ENCODE data around the gene G2E3.
"Not testable (repeated sequence)": the region's sequence is repeated elsewhere in the genome, so short reads cannot be mapped to it uniquely, and the experiment has no call there.

Gene G2E3

DNA sequence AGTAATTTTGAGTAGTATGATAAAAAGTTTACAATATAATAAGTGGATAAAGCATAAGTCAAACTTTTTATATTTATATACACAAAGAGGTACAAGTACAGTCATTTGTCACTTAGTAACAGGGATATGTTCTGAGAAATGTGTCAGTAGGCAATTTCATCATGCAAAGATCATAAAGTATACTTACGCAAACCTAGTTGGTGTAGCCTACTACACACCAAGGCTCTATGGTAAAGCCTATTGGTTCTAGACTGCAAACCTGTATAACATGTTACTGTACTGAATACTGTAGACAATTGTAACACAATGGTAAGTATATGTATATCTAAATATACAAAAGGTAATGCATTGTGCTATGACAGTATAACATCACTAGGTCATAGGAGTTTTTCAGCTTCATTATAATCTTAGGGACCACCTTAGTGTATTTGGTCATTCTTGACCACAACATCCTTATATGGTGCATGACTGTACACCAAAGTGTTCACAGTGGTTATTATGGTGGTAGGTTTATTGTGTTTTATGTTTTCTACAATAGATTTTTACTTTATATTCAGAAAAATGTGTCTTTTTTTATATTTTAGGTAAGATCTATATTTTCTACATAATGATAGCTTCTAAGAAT lies 48.3 kb downstream of the G2E3 start:
- Histone ChIP-seq H3K27me3 (ENCODE audit: control insufficient read depth, insufficient read depth, low read length) (no peaks in the 10 kb centered on the region), H3K4me2 (ENCODE audit: low read length) (no peak overlapping the region), H3K9me3 (replicated peaks; ENCODE audit: low read length) (no peaks in the 10 kb centered on the region), H3K4me3 (ENCODE audit: low read length) (no peak overlapping the region), H3K36me3 (ENCODE audit: insufficient read depth, low read length) (peaks cover 25% of the 10 kb centered on the region), H3K9ac (ENCODE audit: low read depth, low read length) (no peak overlapping the region), H3K4me1 (ENCODE audit: control insufficient read depth, insufficient read depth, low read length) (peaks cover 34% of the 10 kb centered on the region)

- Histone ChIP-seq H3K4me2 (ENCODE audit: low read length) (no peak overlapping the region), H3K4me3 (ENCODE audit: low read length) (no peak overlapping the region), H3K36me3 (ENCODE audit: insufficient read depth, low read length) (peaks cover 27% of the 10 kb centered on the region), H3K27me3 (ENCODE audit: control insufficient read depth, insufficient read depth, low read length) (no peaks in the 10 kb centered on the region), H3K9me3 (replicated peaks; ENCODE audit: low read length) (no peaks in the 10 kb centered on the region), H3K9ac (ENCODE audit: low read depth, low read length) (no peak overlapping the region), H3K4me1 (ENCODE audit: control insufficient read depth, insufficient read depth, low read length) (peaks cover 34% of the 10 kb centered on the region)
Measured at GRCh38 chr14:30608533-30609006, 49.6 kb downstream of the G2E3 start.

DNA sequence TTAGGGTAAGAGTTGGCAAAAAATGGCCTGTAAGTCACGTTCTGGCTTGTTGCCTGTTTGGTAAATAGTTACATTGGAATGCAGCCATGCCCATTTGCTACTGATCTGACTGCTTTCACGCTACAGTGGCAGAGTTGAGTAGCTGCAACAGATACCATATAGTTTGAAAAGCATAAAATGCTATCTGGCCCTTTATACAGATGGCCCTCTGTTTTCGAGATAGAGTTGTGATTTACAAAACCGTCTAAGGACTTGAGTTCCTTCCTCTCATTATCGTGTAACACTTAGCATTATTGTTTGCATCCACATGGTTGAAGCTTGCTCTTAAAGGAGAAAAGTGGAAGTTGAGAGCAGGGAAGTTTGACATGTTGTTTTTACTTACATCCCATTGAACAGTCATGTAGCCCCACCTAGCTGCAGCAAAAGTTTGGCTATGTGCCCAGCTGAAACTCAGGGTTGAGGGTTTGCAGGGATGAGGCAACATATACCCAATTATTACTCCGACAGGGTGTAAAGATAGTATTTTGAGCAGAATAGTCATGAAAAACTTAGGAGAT lies 51.9 kb downstream of the G2E3 start:
- Histone ChIP-seq H3K27me3 (ENCODE audit: control insufficient read depth, insufficient read depth, low read length) (no peaks in the 10 kb centered on the region), H3K4me3 (ENCODE audit: low read length) (no peak overlapping the region), H3K9me3 (replicated peaks; ENCODE audit: low read length) (no peaks in the 10 kb centered on the region), H3K9ac (ENCODE audit: low read depth, low read length) (no peak overlapping the region), H3K4me1 (ENCODE audit: control insufficient read depth, insufficient read depth, low read length) (peaks cover 34% of the 10 kb centered on the region), H3K4me2 (ENCODE audit: low read length) (peak overlapping the region; percentile 62), H3K36me3 (ENCODE audit: insufficient read depth, low read length) (peaks cover 19% of the 10 kb centered on the region)

DNA sequence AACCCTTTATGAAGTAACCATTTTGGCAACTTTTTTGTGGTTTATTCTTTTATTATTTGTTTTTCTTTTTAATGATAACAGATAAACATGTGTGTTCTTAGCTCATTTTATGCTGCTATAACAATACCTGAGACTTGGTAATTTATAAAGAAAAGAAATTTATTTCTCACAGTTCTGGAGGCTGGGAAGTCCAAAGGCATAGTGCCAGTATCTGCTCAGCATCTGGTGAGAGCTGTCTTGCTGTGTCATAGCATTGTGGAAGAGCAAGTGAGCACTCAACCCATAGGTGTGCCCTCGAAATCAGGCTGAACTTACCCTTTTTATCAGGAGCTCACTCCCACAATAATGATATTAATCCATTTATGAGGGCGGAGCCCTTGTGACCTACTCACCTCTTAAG lies 55.2 kb downstream of the G2E3 start:
- peaks cover 12% of the 10 kb centered on the region for H3K36me3 ChIP-seq (ENCODE audit: insufficient read depth, low read length)
- no peak overlapping the region for H3K9ac ChIP-seq (ENCODE audit: low read depth, low read length)
- H3K27me3 ChIP-seq (ENCODE audit: control insufficient read depth, insufficient read depth, low read length) = no peaks in the 10 kb centered on the region
- H3K9me3 ChIP-seq (replicated peaks; ENCODE audit: low read length) = no peaks in the 10 kb centered on the region
- no peak overlapping the region for H3K4me3 ChIP-seq (ENCODE audit: low read length)
- H3K4me1 ChIP-seq (ENCODE audit: control insufficient read depth, insufficient read depth, low read length) = peaks cover 17% of the 10 kb centered on the region
- no peak overlapping the region for H3K4me2 ChIP-seq (ENCODE audit: low read length)

GRCh38 chr14:30620178-30620577 lies 61.2 kb downstream of the G2E3 start:
- H3K36me3 ChIP-seq (ENCODE audit: insufficient read depth, low read length) = peaks cover 5% of the 10 kb centered on the region
- H3K9ac ChIP-seq (ENCODE audit: low read depth, low read length) = no peak overlapping the region
- H3K4me1 ChIP-seq (ENCODE audit: control insufficient read depth, insufficient read depth, low read length) = peaks cover 27% of the 10 kb centered on the region
- peak overlapping the region; percentile 20 for H3K4me2 ChIP-seq (ENCODE audit: low read length)
- H3K4me3 ChIP-seq (ENCODE audit: low read length) = no peak overlapping the region
- no peaks in the 10 kb centered on the region for H3K9me3 ChIP-seq (replicated peaks; ENCODE audit: low read length)
- H3K27me3 ChIP-seq (ENCODE audit: control insufficient read depth, insufficient read depth, low read length) = no peaks in the 10 kb centered on the region

DNA sequence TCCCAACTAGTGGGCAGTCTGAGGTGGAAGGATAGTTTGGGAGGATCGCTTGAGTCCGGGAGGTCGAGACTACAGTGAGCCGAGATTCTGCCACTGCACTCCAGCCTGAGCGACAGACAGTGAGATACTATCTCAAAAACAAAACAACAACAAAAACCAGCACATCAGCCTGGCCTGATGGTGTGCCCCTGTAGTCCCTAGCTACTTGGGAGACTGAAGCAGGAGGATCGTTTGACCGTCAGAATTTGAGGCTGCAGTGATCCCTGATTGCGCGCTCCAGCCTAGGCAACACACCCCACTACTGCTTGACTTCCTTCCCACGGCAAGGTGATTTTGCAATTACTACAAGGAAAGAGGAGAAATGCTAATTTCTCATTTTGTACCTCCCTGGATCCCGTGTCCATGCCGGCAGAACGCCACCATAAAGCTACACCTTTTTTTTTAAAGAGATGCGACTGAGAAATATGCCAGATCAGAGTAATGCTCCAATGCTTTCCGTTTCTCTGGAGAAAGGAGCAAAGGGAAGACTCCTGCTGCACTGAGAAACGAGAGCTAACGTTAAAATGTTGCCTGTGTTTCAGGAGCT lies 62.5 kb downstream of the G2E3 start:
- H3K9ac ChIP-seq (ENCODE audit: low read depth, low read length) = peak overlapping the region; percentile 94

DNA sequence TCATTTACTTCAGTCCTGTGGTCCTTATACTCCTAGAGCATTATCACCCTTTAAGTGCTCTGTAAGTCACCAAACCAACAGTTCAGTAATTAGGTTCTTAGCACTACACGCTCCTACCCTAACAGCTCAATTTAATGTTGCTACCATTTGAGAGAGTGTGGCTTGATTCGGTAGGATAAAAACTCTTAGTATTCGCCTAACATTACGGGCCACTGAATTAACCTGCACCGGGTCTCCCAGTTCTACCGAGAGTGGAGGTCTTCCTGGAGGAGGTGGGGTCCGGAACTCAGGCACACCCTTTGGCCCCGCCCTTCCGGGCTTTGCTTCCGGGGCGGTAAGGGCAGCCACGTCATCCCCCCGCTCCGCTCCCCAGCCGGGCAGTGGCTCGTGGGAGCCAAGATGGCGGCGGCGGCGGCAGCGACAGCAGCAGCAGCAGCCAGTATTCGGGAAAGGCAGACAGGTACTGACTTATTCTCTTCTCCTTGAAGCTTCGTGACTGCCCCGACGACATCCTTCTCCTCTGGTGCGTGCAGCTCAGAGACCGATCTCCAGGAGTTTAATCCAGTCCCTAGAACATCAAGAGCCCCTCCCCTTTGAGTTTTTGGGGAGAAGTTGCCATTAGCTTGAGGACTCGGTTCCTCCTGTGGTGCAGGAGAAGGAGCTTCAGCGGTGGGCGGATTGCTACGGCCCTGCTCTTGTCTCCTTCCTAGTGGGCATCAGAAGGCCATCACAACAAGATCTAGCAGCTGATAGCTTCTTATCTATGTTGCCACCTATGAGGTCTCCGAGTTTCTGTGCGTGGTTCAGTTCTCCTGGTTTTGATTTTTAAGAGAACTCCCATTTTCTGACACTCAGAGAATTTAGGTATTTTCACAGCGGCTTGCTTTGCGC lies 63.2 kb downstream of the G2E3 start, which contains the start of gene SCFD1:
Gene SCFD1, plus strand, starts transcription at position 380 of the 891 bp plus-strand sequence. Its CDS starts 20 bp downstream, at position 400.
- Histone ChIP-seq H3K4me2 (ENCODE audit: low read length) (peak within 1 kb of the TSS; percentile 93), H3K4me1 (ENCODE audit: control insufficient read depth, insufficient read depth, low read length) (peaks cover 27% of the 10 kb centered on the region), H3K36me3 (ENCODE audit: insufficient read depth, low read length) (peaks cover 3% of the 10 kb centered on the region), H3K27me3 (ENCODE audit: control insufficient read depth, insufficient read depth, low read length) (no peaks in the 10 kb centered on the region), H3K4me3 (ENCODE audit: low read length) (peak within 1 kb of the TSS; percentile 92), H3K9ac (ENCODE audit: low read depth, low read length) (peak within 1 kb of the TSS; percentile 94), H3K9me3 (replicated peaks; ENCODE audit: low read length) (no peaks in the 10 kb centered on the region)

More for the DNA sequence above, 62.5 kb downstream of the G2E3 start:
- peak overlapping the region; percentile 92 for H3K4me3 ChIP-seq (ENCODE audit: low read length)
- peaks cover 3% of the 10 kb centered on the region for H3K36me3 ChIP-seq (ENCODE audit: insufficient read depth, low read length)
- no peaks in the 10 kb centered on the region for H3K27me3 ChIP-seq (ENCODE audit: control insufficient read depth, insufficient read depth, low read length)
- H3K4me1 ChIP-seq (ENCODE audit: control insufficient read depth, insufficient read depth, low read length) = peaks cover 27% of the 10 kb centered on the region
- H3K4me2 ChIP-seq (ENCODE audit: low read length) = peak overlapping the region; percentile 93
- no peaks in the 10 kb centered on the region for H3K9me3 ChIP-seq (replicated peaks; ENCODE audit: low read length)

GRCh38 chr14:30623412-30624131 lies 64.6 kb downstream of the G2E3 start:
- Histone ChIP-seq H3K36me3 (ENCODE audit: insufficient read depth, low read length) (peaks cover 3% of the 10 kb centered on the region), H3K9me3 (replicated peaks; ENCODE audit: low read length) (no peaks in the 10 kb centered on the region), H3K27me3 (ENCODE audit: control insufficient read depth, insufficient read depth, low read length) (no peaks in the 10 kb centered on the region), H3K4me3 (ENCODE audit: low read length) (peak overlapping the region; percentile 92), H3K4me2 (ENCODE audit: low read length) (peak overlapping the region; percentile 93), H3K9ac (ENCODE audit: low read depth, low read length) (peak overlapping the region; percentile 94), H3K4me1 (ENCODE audit: control insufficient read depth, insufficient read depth, low read length) (peaks cover 30% of the 10 kb centered on the region)

GRCh38 chr14:30624132-30624423 lies 65.1 kb downstream of the G2E3 start:
- Histone ChIP-seq H3K4me3 (ENCODE audit: low read length) (peak overlapping the region; percentile 27), H3K4me1 (ENCODE audit: control insufficient read depth, insufficient read depth, low read length) (peaks cover 33% of the 10 kb centered on the region), H3K9ac (ENCODE audit: low read depth, low read length) (no peak overlapping the region), H3K36me3 (ENCODE audit: insufficient read depth, low read length) (peaks cover 3% of the 10 kb centered on the region), H3K4me2 (ENCODE audit: low read length) (peak overlapping the region; percentile 93), H3K9me3 (replicated peaks; ENCODE audit: low read length) (no peaks in the 10 kb centered on the region), H3K27me3 (ENCODE audit: control insufficient read depth, insufficient read depth, low read length) (no peaks in the 10 kb centered on the region)

DNA sequence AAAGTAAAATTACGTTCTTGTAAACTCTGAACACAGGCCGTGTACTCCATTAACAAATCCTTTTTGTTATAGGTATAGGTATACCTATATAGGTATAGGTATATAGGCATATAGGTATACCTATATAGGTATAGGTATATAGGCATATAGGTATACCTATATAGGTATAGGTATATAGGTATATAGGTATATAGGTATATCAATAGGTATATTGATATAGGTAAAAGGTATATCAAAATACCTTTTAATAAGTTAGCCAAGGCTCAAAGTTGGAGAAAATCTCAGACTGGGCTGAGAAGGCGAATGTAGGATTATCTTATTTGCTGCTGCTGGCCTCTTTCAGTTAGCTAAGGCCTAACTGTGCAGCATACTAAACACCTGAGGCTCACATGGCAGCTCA lies 66.6 kb downstream of the G2E3 start:
- H3K9ac ChIP-seq (ENCODE audit: low read depth, low read length) = no peak overlapping the region
- H3K36me3 ChIP-seq (ENCODE audit: insufficient read depth, low read length) = peaks cover 6% of the 10 kb centered on the region
- H3K9me3 ChIP-seq (replicated peaks; ENCODE audit: low read length) = no peaks in the 10 kb centered on the region
- H3K4me3 ChIP-seq (ENCODE audit: low read length) = no peak overlapping the region
- H3K4me2 ChIP-seq (ENCODE audit: low read length) = no peak overlapping the region
- H3K4me1 ChIP-seq (ENCODE audit: control insufficient read depth, insufficient read depth, low read length) = peaks cover 28% of the 10 kb centered on the region
- no peaks in the 10 kb centered on the region for H3K27me3 ChIP-seq (ENCODE audit: control insufficient read depth, insufficient read depth, low read length)

DNA sequence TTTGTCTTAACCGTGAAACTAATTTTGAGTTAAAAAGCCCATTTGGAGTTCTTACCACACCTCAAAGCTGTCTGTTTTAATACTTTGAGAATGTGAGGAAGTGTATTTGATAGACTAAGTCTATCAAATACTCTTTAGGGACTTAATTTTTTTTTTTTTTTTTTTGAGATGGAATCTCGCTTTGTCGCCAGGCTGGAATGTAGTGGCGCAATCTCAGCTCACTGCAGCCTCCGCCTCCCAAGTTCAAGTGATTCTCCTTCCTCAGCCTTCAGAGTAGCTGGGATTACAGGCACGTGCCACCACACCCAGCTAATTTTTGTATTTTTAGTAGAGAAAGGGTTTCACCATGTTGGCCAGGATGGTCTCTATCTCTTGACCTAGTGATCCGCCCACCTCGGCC lies 70.5 kb downstream of the G2E3 start:
- peaks cover 13% of the 10 kb centered on the region for H3K4me1 ChIP-seq (ENCODE audit: control insufficient read depth, insufficient read depth, low read length)
- not testable (repeated sequence) for H3K9ac ChIP-seq (ENCODE audit: low read depth, low read length); H3K4me3 ChIP-seq (ENCODE audit: low read length); H3K9me3 ChIP-seq (replicated peaks; ENCODE audit: low read length); H3K27me3 ChIP-seq (ENCODE audit: control insufficient read depth, insufficient read depth, low read length); H3K4me2 ChIP-seq (ENCODE audit: low read length)
- peaks cover 29% of the 10 kb centered on the region for H3K36me3 ChIP-seq (ENCODE audit: insufficient read depth, low read length)

Data from skeletal muscle satellite cell (primary cell).